ENCODE results near the gene TNF.

The TNF gene

GRCh38 chr6:31535538-31536324, 39.6 kb upstream of the TNF start:
- peaks cover 53% of the 10 kb centered on the region for H3K4me1 ChIP-seq (ENCODE audit: insufficient read depth, low read length, poor library complexity, severe bottlenecking)
- peaks cover 93% of the 10 kb centered on the region for H3K36me3 ChIP-seq (ENCODE audit: insufficient read depth, low read length)
- H2AFZ ChIP-seq (ENCODE audit: low read length): no peak overlapping the region
- peaks cover 2% of the 10 kb centered on the region for H3K27me3 ChIP-seq (ENCODE audit: insufficient read depth, low read length, poor library complexity, severe bottlenecking)
- peaks cover 100% of the 10 kb centered on the region for H3K79me2 ChIP-seq (ENCODE audit: insufficient read depth, low read length)
- H3K9me2 ChIP-seq (replicated peaks; ENCODE audit: low read depth, low read length): no peaks in the 10 kb centered on the region
- H3K4me3 ChIP-seq (ENCODE audit: low read length, poor library complexity, severe bottlenecking): peak overlapping the region; percentile 94
- peak overlapping the region; percentile 98 for H3K4me2 ChIP-seq (ENCODE audit: low read depth, low read length, poor library complexity, severe bottlenecking)
- peaks cover 100% of the 10 kb centered on the region for H4K20me1 ChIP-seq (ENCODE audit: insufficient read depth, low read length, poor library complexity, severe bottlenecking)
- H3K9me3 ChIP-seq (ENCODE audit: insufficient read depth, low read depth, low read length): no peaks in the 10 kb centered on the region
- peak overlapping the region; percentile 19 for H3K9ac ChIP-seq (ENCODE audit: low read depth, low read length, poor library complexity, severe bottlenecking)
- TF ChIP-seq EZH2phosphoT487 (IDR thresholded peaks at IDR 0.05; ENCODE audit: borderline replicate concordance): no peak
- TF ChIP-seq, protein P1, sequence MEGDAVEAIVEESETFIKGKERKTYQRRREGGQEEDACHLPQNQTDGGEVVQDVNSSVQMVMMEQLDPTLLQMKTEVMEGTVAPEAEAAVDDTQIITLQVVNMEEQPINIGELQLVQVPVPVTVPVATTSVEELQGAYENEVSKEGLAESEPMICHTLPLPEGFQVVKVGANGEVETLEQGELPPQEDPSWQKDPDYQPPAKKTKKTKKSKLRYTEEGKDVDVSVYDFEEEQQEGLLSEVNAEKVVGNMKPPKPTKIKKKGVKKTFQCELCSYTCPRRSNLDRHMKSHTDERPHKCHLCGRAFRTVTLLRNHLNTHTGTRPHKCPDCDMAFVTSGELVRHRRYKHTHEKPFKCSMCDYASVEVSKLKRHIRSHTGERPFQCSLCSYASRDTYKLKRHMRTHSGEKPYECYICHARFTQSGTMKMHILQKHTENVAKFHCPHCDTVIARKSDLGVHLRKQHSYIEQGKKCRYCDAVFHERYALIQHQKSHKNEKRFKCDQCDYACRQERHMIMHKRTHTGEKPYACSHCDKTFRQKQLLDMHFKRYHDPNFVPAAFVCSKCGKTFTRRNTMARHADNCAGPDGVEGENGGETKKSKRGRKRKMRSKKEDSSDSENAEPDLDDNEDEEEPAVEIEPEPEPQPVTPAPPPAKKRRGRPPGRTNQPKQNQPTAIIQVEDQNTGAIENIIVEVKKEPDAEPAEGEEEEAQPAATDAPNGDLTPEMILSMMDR (conservative IDR thresholded peaks at IDR 0.05; ENCODE audit: low read length): no peak
- H3F3A ChIP-seq (ENCODE audit: low read depth): no peaks in the 10 kb centered on the region

- Histone ChIP-seq H3K4me1 (ENCODE audit: insufficient read depth, low read length, poor library complexity, severe bottlenecking) (peaks cover 48% of the 10 kb centered on the region), H3K4me3 (ENCODE audit: low read length, poor library complexity, severe bottlenecking) (peak overlapping the region; percentile 94), H3F3A (ENCODE audit: low read depth) (no peaks in the 10 kb centered on the region; the same call in 1 of the 2 replicates), H4K20me1 (ENCODE audit: insufficient read depth, low read length, poor library complexity, severe bottlenecking) (peaks cover 82% of the 10 kb centered on the region), H3K79me2 (ENCODE audit: insufficient read depth, low read length) (peaks cover 96% of the 10 kb centered on the region), H3K27me3 (ENCODE audit: insufficient read depth, low read length, poor library complexity, severe bottlenecking) (peaks cover 13% of the 10 kb centered on the region), H3K4me2 (ENCODE audit: low read depth, low read length, poor library complexity, severe bottlenecking) (peak overlapping the region; percentile 98), H3K9me3 (ENCODE audit: insufficient read depth, low read depth, low read length) (no peaks in the 10 kb centered on the region), H3K36me3 (ENCODE audit: insufficient read depth, low read length) (peaks cover 64% of the 10 kb centered on the region), H3K9me2 (replicated peaks; ENCODE audit: low read depth, low read length) (no peaks in the 10 kb centered on the region), H3K9ac (ENCODE audit: low read depth, low read length, poor library complexity, severe bottlenecking) (peak overlapping the region; percentile 99), H2AFZ (ENCODE audit: low read length) (no peak overlapping the region)
- TF ChIP-seq EZH2phosphoT487 (IDR thresholded peaks at IDR 0.05; ENCODE audit: borderline replicate concordance): no peak
- TF ChIP-seq, protein P1 (conservative IDR thresholded peaks at IDR 0.05; ENCODE audit: low read length): no peak
These were observed 36.5 kb upstream of the TNF start for GRCh38 chr6:31538805-31539400.

DNA sequence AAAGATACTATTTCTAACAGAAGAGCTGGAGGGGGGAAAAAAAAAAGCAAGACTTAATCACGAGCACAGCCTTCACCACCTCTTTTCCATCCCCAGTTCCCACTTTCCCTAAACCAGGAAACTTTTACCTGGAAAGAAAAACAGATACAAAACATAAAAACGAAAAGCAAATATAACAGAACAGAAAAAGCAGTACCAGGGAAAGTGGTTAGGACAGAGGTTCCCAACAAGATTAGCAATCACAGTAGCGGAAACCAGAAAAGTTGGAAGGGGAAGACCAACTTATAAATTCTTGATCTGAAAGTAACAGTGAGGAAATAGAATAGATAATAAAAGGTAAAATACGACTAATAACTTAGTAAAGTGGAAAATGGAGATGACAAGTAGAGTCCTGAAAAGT, 34.7 kb upstream of the TNF start:
- H3K9me2 ChIP-seq (replicated peaks; ENCODE audit: low read depth, low read length): no peaks in the 10 kb centered on the region
- peaks cover 13% of the 10 kb centered on the region for H3K27me3 ChIP-seq (ENCODE audit: insufficient read depth, low read length, poor library complexity, severe bottlenecking)
- H3K36me3 ChIP-seq (ENCODE audit: insufficient read depth, low read length): peaks cover 47% of the 10 kb centered on the region
- H3F3A ChIP-seq (ENCODE audit: low read depth): no peaks in the 10 kb centered on the region; the same call in 1 of the 2 replicates
- no peak for TF ChIP-seq EZH2phosphoT487 (IDR thresholded peaks at IDR 0.05; ENCODE audit: borderline replicate concordance)
- TF ChIP-seq, protein P1 (conservative IDR thresholded peaks at IDR 0.05; ENCODE audit: low read length): no peak
- no peak overlapping the region for H2AFZ ChIP-seq (ENCODE audit: low read length)
- peaks cover 65% of the 10 kb centered on the region for H4K20me1 ChIP-seq (ENCODE audit: insufficient read depth, low read length, poor library complexity, severe bottlenecking)
- no peaks in the 10 kb centered on the region for H3K9me3 ChIP-seq (ENCODE audit: insufficient read depth, low read depth, low read length)
- peak overlapping the region; percentile 94 for H3K4me3 ChIP-seq (ENCODE audit: low read length, poor library complexity, severe bottlenecking)
- peaks cover 87% of the 10 kb centered on the region for H3K79me2 ChIP-seq (ENCODE audit: insufficient read depth, low read length)
- H3K9ac ChIP-seq (ENCODE audit: low read depth, low read length, poor library complexity, severe bottlenecking): peak overlapping the region; percentile 99
- peaks cover 39% of the 10 kb centered on the region for H3K4me1 ChIP-seq (ENCODE audit: insufficient read depth, low read length, poor library complexity, severe bottlenecking)
- peak overlapping the region; percentile 98 for H3K4me2 ChIP-seq (ENCODE audit: low read depth, low read length, poor library complexity, severe bottlenecking)

All from Loucy (cell line).